ENCODE measurements around the gene NHERF2. TPM values are rescaled to one million over a fixed set of nuclear protein-coding genes. Genes with fewer than 3 reads are reported as not detected.
A peak's percentile ranks its signal among the peaks of the same experiment; 100 is the strongest.

The NHERF2 gene
- total and polyA plus RNA-seq, 9 of the 15 experiments (the other 6 are each of a cell fraction or from before 2014, with no cell fraction given) = 0.15 to 42.0 (median 12.5) TPM

GRCh38 chr16:2085669-2086068 lies 59.0 kb downstream of the NHERF2 start (continued):
- no peak for TF ChIP-seq THRB (CRISPR knock-in tag; conservative IDR thresholded peaks at IDR 0.05)
- no peak for TF ChIP-seq CREBBP (IDR thresholded peaks at IDR 0.05; ENCODE audit: low read depth, low read length)
- TF ChIP-seq ZBED1 (IDR thresholded peaks at IDR 0.05) = no peak
- no peak for TF ChIP-seq ETV5 (CRISPR knock-in tag; IDR thresholded peaks at IDR 0.05; ENCODE audit: low read depth)
- no peak for TF ChIP-seq ETV6 (IDR thresholded peaks at IDR 0.05; ENCODE audit: borderline replicate concordance in 1 of 2, low read depth in 2 of 2, low read length in 1 of 2)
- TF ChIP-seq ETV6 (CRISPR knock-in tag; IDR thresholded peaks at IDR 0.05; ENCODE audit: borderline replicate concordance) = no peak
- no peak for TF ChIP-seq ZNF165 (CRISPR knock-in tag; IDR thresholded peaks at IDR 0.05; ENCODE audit: borderline replicate concordance)
- no peak for TF ChIP-seq ZNF79 (CRISPR knock-in tag; IDR thresholded peaks at IDR 0.05; ENCODE audit: low read depth)
- no peak for TF ChIP-seq DPF2 (IDR thresholded peaks at IDR 0.05)

GRCh38 chr16:2086106-2086742 lies 59.5 kb downstream of the NHERF2 start:
- CTCF ChIA-PET (ENCODE audit: low intra/inter-chr PET ratio) = no interaction called here
- POLR2A ChIA-PET = interaction anchor here (1.3 to 1.4 kb wide), 2 partner anchors 39 to 82 kb away, joined by 3 to 4 read pairs; partner anchors contain the start of genes NTHL1 and TSC2
- H4K20me1 ChIP-seq (replicated peaks; ENCODE audit: control insufficient read depth, insufficient read depth, low read length) = no peaks in the 10 kb centered on the region
- intact Hi-C loops (cut with micrococcal nuclease) = no loop called here
- FAIRE-seq (no peak), ATAC-seq (no peak), DNase-seq (ENCODE audit: extremely low read depth in 1 of 4, low spot score in 3 of 4) (no peak)
- in situ Hi-C loops (cut with MboI) = loop anchor here (10.0 kb wide), 1 partner anchor 59 kb away; the partner anchor contains the start of gene RAB26
- no TSS peak for BruUV-seq (replicated peaks)
- no peaks in the 10 kb centered on the region for H3K27me3 ChIP-seq (ENCODE audit: control insufficient read depth in 2 of 2, insufficient read depth in 2 of 2, low read length in 2 of 2)
- WGBS (ENCODE audit: insufficient coverage, low coverage, missing lambda C conversion rate) = 93% methylated on average over 22 of the region's 27 CpGs
- no peak overlapping the region for H2AFZ ChIP-seq (ENCODE audit: low read depth, low read length)
- peaks cover 0 to 45% of the 10 kb centered on the region in 2 experiments; a peak in 2 of 5 replicates for H3K4me1 ChIP-seq (replicated peaks in 1 of 2; ENCODE audit: control insufficient read depth in 2 of 2, insufficient read depth in 2 of 2, low read length in 2 of 2)
- H3K9me1 ChIP-seq (ENCODE audit: control insufficient read depth, insufficient read depth, low read length) = no peaks in the 10 kb centered on the region
- no peak overlapping the region; a peak in 1 of 4 replicates for H3K9ac ChIP-seq (ENCODE audit: insufficient read depth in 1 of 2, low read depth in 2 of 2, low read length in 2 of 2)
- no peaks in the 10 kb centered on the region for H3K9me3 ChIP-seq (replicated peaks; ENCODE audit: control insufficient read depth, insufficient read depth, low read depth, low read length)
- H3K27ac ChIP-seq (ENCODE audit: extremely low read depth, low read depth, low read length) = no peak overlapping the region
- H3K36me3 ChIP-seq (ENCODE audit: control insufficient read depth, insufficient read depth, low read length) = peaks cover 76% of the 10 kb centered on the region; the same call in 2 of the 3 replicates
- H3K4me2 ChIP-seq (ENCODE audit: insufficient read depth, low read length) = no peak overlapping the region
- no peak overlapping the region for H3K4me3 ChIP-seq
- H3K79me2 ChIP-seq (ENCODE audit: control insufficient read depth, insufficient read depth, low read length) = no peaks in the 10 kb centered on the region
- TF ChIP-seq ZFP30 (CRISPR knock-in tag; IDR thresholded peaks at IDR 0.05; ENCODE audit: borderline replicate concordance) = no peak
- no peak for TF ChIP-seq BRF2 (IDR thresholded peaks at IDR 0.05; ENCODE audit: borderline replicate concordance, insufficient read depth, insufficient read length)
- TF ChIP-seq HNRNPL (IDR thresholded peaks at IDR 0.05; ENCODE audit: low read depth, low read length) = 0 out of 2 replicates have a peak, but pooled peaks have one; percentile 15
- no peak for TF ChIP-seq ZNF280B (CRISPR knock-in tag; IDR thresholded peaks at IDR 0.05)
- no peak for TF ChIP-seq RFX5 (IDR thresholded peaks at IDR 0.05; ENCODE audit: low read depth, low read length)
- no peak for TF ChIP-seq NUFIP1 (IDR thresholded peaks at IDR 0.05; ENCODE audit: partially characterized antibody)
- no peak for TF ChIP-seq E2F1 (CRISPR knock-in tag; IDR thresholded peaks at IDR 0.05)

Measured in K562 (cell line).